HG03196 (cell line): ENCODE results near the gene CPT1C.

Source experiments
- ATAC-seq: cut with Tn5 transposase; IDR thresholded peaks from one replicate; pipeline ENCODE4 v1.9.1; 2021; ENCODE audit not compliant: unreplicated experiment

CPT1C gene

GRCh38 chr19:49749055-49749716 is 58.3 kb downstream of the CPT1C start:
- ATAC-seq: no peak

DNA sequence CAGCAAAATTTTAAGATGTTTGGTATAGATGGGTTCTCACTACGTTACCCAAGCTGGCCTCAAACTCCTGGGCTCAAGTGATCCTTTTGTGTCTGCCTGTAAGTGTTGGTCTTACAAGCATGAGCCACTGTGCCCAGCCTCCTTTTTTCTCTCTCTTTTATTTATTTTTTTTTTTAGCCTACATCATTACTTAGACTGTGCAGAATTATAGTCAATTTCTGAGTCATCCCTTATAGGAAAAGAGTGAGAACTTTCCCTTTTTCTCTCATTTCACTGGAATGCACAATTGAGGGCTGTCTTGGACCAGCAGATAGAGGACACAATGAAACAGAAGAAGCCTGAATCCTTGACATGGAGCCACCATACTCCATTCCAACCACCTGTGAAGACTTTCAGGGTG is 58.9 kb downstream of the CPT1C start:
- no peak for ATAC-seq

GRCh38 chr19:49752701-49753100 is 61.8 kb downstream of the CPT1C start:
- ATAC-seq: no peak

GRCh38 chr19:49755956-49756355 is 65.0 kb downstream of the CPT1C start:
- ATAC-seq: no peak

- no peak for ATAC-seq
Observed at GRCh38 chr19:49758292-49758691, 67.4 kb downstream of the CPT1C start.

DNA sequence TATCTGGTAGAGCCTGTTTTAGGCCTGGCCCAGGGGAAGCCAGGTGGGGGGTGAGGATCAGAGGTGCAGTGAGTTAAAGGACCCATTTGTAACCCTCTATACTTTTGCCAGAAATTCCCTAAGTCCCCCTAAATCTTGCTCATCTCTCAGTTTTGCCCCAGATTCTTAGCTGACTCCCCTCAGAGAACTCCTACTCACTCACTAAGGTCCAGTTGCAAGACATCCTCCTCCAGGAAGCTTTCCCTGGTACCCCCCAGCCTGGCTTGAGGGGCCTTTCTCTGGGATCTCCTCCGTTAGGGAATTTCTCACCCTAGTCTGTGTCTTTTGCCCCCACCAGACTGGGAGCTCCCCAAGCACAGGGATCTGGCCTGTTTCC is 70.3 kb downstream of the CPT1C start:
- no peak for ATAC-seq

DNA sequence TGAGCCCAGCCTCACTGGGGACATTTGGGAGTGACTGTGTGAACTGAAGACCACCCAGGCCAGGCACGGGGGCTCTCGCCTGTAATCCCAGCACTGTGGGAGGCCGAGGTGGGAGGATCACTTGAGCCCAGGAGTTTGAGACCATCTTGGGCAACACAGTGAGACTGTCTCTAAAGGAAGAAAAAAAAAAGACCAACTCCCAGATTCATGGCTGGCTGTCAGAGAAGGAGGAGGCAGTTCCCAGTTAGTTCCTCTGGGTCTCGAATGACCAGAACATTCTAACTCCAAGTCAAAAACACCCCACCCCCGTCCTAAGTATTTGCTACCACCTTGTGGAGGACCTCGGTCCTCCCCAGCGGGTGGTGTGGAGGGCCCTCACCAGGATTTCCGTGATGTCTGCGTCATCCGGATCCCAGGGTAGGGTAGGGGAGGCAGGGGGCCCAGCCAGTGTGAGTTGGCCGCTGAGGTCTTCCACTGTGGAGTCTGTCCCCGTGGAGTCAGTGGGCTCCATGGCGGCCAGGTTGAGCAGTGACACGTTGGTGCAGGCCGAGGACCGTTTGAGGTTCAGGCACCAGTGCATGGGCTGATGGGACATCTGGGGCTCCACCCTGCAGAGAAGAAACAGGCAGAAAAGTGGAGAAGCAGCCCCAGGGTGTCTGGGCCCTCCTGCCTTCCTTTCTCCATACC is 70.9 kb downstream of the CPT1C start:
- no peak for ATAC-seq

GRCh38 chr19:49763230-49763629 is 72.3 kb downstream of the CPT1C start, which contains the start of gene TSKS:
Gene TSKS (minus strand): TSS chr19:49763306. CDS start chr19:49763247, 59 bp downstream.
- ATAC-seq: no peak
